Stimulated activated CD8-positive, alpha-beta memory T cell treated with anti-CD3 and anti-CD28 coated beads, Interleukin-15, amount 100 ng/mL, for 24 hours (primary cell): ENCODE measurements around the gene SLC35G1.

ENCODE experiments used
- DNase-seq: peaks from one replicate; pipeline ENCODE4 v3.0.0-alpha.2; 2020; ENCODE audit warnings: low read depth

The SLC35G1 gene

DNA sequence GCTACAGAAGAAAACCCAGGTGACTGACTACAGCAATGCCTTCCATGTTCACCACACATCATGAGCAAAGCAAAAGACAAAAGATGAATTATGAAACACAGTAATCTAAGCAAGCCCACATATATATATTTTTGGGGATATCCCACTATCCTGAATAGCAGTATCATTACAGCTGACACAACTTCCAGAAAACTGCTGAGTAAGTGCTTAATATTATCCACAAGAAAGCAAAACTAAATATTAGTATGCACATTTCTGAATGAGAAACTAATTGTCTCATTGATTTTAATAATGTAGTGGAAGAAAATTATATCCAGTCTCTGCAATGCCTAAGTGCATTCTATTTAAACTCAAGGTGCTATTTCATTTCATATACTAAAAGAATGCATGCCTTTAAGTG is 14.5 kb upstream of the SLC35G1 start:
- no peak for DNase-seq

DNA sequence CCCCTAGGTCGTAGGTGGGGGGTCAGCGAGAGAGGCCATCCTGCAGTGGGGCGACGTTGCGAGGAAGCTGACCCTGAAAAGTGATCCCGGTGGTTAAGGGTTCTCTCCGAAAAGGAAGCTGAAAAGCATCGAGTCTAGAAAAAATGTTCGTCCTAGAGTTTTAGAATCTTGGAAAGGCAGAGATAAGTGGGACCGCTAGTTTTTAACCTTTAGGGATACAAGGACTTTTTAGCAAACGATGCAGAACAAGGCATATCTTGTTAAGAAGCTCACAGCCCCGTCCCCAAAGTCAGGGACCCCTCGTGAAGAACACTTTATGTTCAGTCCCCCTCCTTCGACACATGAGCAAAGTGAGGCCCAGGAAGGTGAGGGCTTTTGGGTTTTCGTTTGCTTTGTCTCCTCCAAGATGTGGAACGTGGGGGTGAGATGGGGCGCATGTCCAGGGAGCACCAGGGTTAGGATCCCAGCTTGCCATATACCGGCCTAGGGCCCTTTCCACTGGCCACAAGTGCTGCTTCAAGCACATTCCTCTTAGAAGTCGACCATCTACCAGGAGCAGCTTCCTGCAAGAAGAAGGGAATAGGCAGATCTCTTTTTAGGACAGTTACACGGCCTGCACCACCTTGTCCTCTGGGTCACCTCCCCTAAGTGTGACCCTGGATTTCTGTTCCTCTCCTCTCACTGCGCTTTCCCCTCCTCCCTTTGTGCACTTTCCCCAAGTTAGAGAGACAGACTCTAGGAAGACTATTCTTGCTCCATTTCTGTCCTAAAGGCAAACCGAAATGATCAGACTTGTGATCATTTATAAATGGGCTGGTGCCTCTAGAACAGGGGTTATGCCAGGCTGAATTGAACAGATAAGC is 969 bp downstream of the SLC35G1 start:
- no peak for DNase-seq

GRCh38 chr10:93897070-93897780 is 3.4 kb downstream of the SLC35G1 start:
- no peak for DNase-seq

DNA sequence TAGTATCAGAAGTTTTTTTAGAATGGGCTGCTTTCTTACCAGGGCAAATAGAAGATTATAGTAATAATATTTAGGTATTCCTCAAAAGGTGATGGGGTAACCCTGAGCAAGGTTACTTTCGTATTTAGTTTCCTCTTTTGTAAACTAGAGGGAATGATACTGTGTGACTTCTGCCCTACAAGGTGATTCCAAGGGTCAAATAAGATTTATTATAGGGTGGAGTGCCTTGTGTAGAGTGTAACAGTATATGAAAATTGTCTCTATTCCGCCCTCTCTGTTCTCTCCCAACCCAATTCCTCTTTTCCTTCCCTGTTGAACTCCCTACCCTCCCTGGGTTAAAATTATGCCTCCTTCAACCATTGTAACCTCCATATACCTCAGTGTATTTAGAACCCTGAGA is 5.3 kb downstream of the SLC35G1 start:
- DNase-seq = no peak

GRCh38 chr10:93903051-93903450 is 9.3 kb downstream of the SLC35G1 start:
- DNase-seq = no peak

DNA sequence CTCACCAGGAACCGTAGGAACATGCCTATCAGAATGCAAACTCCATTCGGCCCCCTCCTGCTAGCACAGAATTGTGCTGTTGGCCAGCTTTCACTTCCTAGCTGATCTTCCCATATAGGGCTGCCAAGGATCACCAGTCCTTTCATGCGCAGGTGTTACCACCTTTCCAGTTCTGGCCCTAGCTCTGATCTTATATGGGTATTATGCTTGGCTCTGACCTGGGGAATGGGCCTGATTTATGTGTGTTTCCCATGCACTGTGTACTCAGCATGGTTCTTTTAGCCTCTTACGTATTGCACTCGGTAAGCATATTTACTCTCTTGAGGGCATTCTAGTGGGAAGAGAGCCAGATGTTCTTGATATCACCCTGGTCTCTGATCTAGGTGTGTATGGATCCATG is 11.1 kb downstream of the SLC35G1 start:
- DNase-seq = no peak

DNA sequence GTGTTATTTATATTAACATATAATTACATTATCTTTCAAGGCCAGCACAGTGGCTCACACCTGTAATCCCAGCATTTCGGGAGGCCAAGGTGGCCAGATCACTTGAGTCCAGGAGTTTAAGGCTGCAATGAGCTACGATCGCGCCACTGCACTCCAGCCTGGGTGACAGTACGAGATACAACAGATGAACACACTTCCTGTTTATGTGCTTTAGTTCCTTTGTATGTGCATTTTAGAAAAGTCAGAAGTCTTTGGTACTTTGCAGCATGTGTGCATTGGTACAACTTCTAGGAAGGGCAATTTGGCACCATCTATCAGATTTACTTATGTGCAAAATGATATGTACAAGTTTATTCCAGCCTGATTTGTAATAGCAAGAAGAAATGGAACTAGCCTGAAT is 13.3 kb downstream of the SLC35G1 start:
- no peak for DNase-seq

GRCh38 chr10:93911866-93912265 is 18.1 kb downstream of the SLC35G1 start:
- DNase-seq = no peak

DNA sequence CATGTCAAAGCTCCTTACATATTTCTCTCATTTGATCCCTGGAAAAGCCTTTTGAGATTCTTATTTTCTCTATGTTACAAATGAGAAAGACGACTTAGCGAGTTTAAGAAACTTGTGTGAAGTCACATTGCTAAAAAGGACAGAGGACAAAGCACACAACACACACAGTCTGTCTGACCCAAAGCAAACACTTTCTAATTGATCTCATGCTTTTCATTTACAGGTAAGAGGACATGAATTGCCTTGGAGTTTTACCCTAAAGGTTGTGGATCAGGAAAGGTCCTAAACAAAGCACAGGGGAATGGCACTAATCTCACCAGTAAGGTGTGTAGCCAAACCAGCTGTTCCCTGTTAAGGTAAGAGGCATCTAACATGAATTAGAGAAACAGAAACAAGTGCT is 18.7 kb downstream of the SLC35G1 start:
- no peak for DNase-seq

DNA sequence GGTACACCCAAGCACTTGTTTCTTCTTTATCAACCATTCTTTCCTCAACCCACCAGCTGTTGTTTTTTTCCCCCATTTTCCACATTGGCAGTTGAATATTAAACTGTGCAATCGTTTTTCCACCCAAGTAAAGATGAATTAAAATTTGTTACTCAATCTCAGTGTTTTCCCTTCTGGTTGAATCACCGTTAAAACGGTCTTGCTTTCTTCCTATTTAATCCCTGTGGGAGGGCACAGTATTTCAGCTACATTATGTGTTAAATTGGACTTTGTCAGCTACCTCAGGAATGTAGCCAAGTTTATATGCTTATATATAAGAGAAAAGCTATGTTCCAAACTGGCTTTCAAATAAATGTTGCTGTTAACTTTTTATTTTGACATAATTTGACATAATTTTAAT is 19.9 kb downstream of the SLC35G1 start:
- no peak for DNase-seq

DNA sequence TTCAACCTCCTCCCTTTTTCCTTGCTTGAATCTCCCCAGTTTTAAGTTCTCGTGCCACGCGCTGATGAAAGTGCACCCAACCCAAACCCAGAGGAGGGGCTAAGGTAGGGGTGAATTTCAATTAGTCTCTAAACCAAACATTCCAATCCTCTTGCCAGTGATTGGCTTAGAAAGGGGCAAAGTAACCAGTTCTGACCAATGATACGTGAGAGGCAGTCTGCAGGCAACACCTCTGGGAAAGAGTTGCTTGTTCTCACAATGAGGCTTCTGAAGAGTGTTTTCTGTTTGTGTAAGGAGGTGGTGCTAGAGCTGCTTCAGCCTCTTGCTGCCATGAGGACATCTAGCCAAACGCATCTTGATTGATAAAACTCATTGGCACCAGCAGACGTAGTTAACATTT is 21.8 kb downstream of the SLC35G1 start:
- no peak for DNase-seq

- no peak for DNase-seq
Observed at GRCh38 chr10:93916257-93917063, 22.7 kb downstream of the SLC35G1 start.

- no peak for DNase-seq
Observed at GRCh38 chr10:93917064-93917391, 23.2 kb downstream of the SLC35G1 start.

DNA sequence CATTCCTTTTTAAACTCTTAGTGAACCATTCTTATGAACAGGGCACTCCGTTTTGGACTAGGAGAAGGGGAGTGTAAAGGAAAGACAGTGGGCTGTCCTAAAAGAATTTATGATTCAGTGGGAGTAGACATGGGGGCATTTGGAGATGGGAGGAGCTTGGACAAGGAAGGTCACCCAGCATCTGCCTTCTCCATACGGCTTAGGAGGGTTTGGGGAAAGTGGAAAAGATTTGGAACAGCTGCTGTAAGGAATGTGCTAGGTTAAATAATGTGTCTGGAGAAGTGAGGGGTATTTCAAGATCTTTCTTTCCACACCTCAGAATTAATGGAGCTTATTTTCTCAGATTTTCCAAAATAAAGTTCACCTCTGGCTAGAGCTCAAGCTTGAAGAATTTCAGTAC is 24.0 kb downstream of the SLC35G1 start:
- no peak for DNase-seq

DNA sequence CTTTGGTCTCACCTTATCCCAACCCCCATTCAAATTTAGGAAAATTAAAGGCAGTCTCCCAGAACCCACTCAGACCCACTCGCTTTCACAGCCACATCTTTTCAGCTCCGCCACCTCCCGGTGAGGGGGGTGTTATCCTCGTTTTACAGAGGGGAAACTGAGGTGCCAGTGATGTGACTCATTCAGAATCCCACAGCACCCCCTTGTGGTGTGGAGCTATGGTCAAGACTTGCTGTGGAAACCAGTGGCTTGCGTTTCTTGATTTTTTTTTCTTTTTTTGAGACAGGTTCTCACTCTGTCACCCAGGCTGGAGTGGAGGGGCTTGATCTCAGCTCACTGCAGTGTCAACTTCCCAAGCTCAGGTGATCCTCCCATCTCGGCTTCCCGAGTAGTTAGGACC is 27.6 kb downstream of the SLC35G1 start:
- no peak for DNase-seq

GRCh38 chr10:93926613-93927012 is 32.8 kb downstream of the SLC35G1 start:
- DNase-seq = no peak

DNA sequence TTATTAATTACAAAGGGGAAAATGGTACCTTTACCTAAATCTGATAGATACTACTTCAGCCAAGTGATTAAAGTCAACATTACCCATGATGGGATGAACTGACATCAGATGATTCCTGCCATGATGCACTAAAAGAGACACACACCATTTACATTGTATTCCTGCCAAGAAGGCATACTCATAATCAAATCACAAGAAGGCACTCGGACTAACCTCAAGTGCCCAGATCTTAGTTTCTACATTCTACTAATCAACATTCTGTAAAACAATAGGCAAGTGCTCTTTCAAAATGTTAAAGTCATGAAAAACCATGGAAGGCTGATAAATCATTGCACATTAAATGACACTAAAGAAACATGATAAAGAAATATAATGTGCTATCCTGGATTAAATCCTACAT is 44.4 kb downstream of the SLC35G1 start:
- DNase-seq = no peak

GRCh38 chr10:93940881-93941280 is 47.1 kb downstream of the SLC35G1 start:
- DNase-seq = no peak

GRCh38 chr10:93941606-93942005 is 47.8 kb downstream of the SLC35G1 start:
- no peak for DNase-seq

GRCh38 chr10:93945819-93946218 is 52.0 kb downstream of the SLC35G1 start:
- DNase-seq = no peak

DNA sequence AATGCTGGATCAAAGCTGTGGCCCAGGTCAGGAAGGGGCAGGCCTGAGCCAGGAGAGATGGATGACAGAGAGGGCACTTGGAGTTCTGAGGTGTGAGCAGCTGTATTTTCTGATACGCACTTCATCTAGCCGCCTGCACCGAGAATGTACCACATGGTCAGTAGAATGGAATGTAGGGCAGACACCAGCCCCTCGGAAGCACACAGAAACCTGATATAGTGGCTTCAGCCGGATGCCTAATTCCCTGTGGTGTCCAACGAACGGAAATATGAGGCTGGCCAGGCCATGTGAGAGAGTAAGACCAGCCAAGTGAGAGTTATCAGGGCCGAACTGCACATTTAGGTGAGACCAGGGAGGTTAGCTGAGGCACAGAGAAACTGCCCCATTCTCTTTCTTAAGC is 53.3 kb downstream of the SLC35G1 start:
- no peak for DNase-seq

DNA sequence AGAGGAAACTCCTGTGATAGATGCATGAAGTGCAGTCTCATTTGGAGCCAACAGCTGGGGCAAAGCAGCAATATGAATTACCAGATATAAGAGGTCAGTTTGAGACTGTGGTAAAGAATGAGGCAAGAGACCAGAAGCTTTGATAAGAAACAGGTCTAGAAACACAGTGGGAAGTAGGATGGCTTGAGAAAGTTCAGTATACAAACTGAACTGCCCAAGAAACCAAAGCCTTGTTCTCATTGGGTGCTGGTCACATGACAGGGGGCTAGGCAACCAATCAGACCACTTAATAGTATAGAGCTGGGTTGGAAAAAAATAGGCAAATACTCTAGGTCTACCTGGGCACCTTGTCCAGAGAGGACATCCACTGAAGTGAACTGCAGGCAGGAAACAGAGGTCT is 53.7 kb downstream of the SLC35G1 start:
- DNase-seq = no peak

GRCh38 chr10:93951905-93952304 is 58.1 kb downstream of the SLC35G1 start:
- DNase-seq = no peak
